Right renal cortex interstitium (tissue), 3 donors: Measurements from ENCODE around the gene FXN. TPM values are rescaled to one million over a fixed set of nuclear protein-coding genes. Genes with fewer than 3 reads are reported as not detected.
"Not testable (repeated sequence)": the region's sequence is repeated elsewhere in the genome, so short reads cannot be mapped to it uniquely, and the experiment has no call there.

Experiments
- DNase-seq, 3 donors: peaks; one replicate each; pipeline ENCODE4 v3.0.0-alpha.2; 2013; ENCODE audit warnings: low read depth in 3 of 3, low spot score in 2 of 3
- polyA plus RNA-seq, 3 donors: library from polyadenylated mRNA; unstranded; fragments of 120-200 nt; gene quantifications; one replicate each; pipeline ENCODE4 v1.2.1, GENCODE V29; 2013; ENCODE audit not compliant: insufficient read length in 3 of 3

Gene FXN
- 10 to 100 TPM; 18.8 to 21.6 (median 20.2) TPM for polyA plus RNA-seq

DNA sequence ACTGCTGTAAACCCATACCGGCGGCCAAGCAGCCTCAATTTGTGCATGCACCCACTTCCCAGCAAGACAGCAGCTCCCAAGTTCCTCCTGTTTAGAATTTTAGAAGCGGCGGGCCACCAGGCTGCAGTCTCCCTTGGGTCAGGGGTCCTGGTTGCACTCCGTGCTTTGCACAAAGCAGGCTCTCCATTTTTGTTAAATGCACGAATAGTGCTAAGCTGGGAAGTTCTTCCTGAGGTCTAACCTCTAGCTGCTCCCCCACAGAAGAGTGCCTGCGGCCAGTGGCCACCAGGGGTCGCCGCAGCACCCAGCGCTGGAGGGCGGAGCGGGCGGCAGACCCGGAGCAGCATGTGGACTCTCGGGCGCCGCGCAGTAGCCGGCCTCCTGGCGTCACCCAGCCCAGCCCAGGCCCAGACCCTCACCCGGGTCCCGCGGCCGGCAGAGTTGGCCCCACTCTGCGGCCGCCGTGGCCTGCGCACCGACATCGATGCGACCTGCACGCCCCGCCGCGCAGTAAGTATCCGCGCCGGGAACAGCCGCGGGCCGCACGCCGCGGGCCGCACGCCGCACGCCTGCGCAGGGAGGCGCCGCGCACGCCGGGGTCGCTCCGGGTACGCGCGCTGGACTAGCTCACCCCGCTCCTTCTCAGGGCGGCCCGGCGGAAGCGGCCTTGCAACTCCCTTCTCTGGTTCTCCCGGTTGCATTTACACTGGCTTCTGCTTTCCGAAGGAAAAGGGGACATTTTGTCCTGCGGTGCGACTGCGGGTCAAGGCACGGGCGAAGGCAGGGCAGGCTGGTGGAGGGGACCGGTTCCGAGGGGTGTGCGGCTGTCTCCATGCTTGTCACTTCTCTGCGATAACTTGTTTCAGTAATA lies at the start of gene FXN:
TSS of gene FXN (plus strand) at position 315 of the 871 bp plus-strand sequence. CDS start at position 346, 31 bp downstream.
- DNase-seq = peak; percentile 60 to 66 (median 66)

DNA sequence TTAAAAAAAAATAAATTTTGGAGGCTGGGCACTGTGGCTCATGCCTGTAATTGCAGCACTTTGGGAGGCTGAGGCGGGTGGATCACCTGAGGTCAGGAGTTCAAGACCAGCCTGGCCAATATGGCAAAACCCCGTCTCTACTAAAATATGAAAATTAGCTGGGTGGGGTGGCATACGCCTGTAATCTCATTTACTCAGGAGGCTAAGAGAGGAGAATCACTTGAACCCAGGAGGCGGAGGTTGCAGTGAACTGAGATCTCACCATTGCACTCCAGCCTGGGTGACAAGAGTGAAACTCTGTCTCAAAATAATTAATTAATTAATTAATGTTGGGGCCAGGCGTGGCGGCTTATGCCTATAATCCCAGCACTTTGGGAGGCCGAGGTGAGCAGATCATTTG lies 48.6 kb upstream of the FXN start:
- not testable (repeated sequence) for DNase-seq

GRCh38 chr9:68991457-68991856 lies 44.1 kb upstream of the FXN start:
- no peak for DNase-seq

GRCh38 chr9:68995776-68996175 lies 39.8 kb upstream of the FXN start:
- no peak for DNase-seq

DNA sequence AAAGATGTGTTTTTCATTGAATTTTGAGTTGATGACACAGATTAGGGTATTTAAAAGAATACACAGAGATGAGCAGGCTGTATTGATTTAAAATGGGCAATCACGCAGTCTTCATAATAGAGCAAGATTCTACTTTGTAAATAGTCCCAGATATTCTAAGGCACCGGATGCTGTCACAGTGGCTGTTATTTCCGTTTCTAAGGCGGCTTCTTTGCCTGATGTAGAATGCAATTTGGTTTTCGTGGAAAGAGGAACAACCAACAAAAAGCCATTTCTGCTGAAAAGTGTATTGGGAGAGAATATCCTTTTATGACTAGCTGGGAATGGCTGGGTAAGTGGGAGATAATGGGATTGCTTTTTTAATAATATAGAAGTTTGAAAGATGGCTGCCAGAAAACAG lies 39.1 kb upstream of the FXN start:
- DNase-seq = no peak

GRCh38 chr9:68997666-68998065 lies 37.9 kb upstream of the FXN start:
- DNase-seq = no peak

GRCh38 chr9:68998385-68998784 lies 37.2 kb upstream of the FXN start:
- no peak for DNase-seq

GRCh38 chr9:68998812-68999211 lies 36.7 kb upstream of the FXN start:
- DNase-seq = no peak

- DNase-seq = peak; percentile 56 to 70 (median 65)
These were observed 36.0 kb upstream of the FXN start for GRCh38 chr9:68999393-69000105.

DNA sequence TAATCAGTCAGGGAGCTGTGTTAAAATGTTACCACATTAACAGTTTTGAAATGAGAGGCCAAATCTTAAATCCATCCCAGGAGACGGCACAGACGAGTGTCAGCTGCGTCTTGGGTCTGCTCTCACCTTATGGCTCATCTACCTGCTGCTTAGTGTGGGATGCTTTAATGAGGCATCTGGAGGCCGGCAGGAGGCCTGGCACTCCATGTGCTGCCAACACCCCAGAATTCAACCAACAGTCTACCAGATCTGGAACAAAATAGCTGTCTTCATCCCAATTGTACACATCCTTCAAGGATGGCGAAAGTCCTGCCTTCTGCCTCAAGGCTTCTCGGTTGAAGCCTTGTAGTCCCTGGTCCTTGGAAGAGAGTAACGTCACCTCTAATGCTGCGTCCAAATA lies 33.6 kb upstream of the FXN start:
- no peak for DNase-seq

- DNase-seq = no peak
These were observed 32.5 kb upstream of the FXN start for GRCh38 chr9:69003051-69003450.

DNA sequence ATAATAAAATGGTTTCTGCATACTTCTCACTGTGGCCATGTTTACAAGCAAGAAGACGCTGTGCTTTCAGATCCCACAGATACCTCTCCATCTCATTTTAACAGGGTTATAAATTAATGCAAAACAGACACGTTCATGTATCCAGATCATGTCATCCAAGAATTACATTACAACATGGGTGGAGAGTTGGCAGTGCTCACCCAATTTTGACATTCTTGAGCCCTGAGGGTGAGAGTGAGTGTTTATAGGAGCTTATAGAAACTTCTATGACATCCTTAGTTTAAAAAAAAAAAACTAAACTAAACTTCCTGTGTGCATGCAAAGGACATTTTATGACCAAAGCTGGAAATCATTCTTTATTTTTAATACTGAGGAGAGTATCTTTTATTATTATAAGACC lies 30.7 kb upstream of the FXN start:
- no peak for DNase-seq

GRCh38 chr9:69009708-69010107 lies 25.8 kb upstream of the FXN start:
- no peak for DNase-seq

DNA sequence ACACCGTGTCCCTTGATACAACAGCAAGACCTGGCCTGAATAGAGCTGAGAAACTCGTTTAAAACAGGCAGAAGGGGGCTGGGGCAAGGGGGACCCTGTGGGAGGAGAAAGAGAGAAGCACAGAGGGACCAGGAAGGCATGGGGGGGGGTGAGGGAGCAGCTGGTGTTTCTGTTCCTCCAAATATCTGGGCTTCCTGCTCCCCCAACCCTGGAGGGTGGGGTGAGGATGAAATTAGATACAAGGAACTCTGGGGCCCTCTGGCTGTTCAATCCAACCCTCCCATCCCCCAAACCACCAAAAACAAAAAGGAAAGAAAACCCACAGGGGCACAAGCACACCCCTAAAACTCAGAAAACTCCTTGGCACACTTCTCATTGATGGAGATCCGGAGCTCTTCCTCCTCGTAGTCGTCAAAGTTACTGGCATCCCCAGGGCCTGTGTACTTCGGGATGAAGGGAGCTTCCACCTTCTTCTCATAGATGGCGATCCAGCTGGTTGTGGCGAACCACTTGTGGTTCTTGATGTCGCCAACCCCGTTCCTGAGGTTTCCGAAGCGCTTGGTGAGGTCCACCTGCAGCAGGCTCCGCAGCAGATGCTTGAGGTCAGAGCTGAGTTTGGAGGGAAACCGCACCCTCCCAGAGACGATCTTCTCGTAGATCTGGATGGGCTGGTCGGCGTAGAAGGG lies 22.7 kb upstream of the FXN start:
- no peak for DNase-seq

GRCh38 chr9:69013382-69013727 lies 22.2 kb upstream of the FXN start:
- DNase-seq = no peak

GRCh38 chr9:69014013-69014412 lies 21.5 kb upstream of the FXN start, which contains the start of gene PRKACG:
Gene PRKACG, minus strand, starts transcription at chr9:69014113. Its CDS starts 21 bp downstream, at chr9:69014092.
- no peak for DNase-seq

GRCh38 chr9:69016191-69017096 lies 19.1 kb upstream of the FXN start:
- DNase-seq = no peak

GRCh38 chr9:69018737-69019136 lies 16.8 kb upstream of the FXN start:
- DNase-seq = no peak

- DNase-seq = no peak
These were observed 15.7 kb upstream of the FXN start for GRCh38 chr9:69019808-69020207.
